IMR-90 (cell line): ENCODE measurements around the gene SLC5A1.

Experiments used
- CEBPB ChIP-seq: IDR thresholded peaks from 2 replicates; pipeline ENCODE4 v1.6.1; 2012; ENCODE audit warnings: low read depth, low read length, improper control_type of control experiment
- CHD1 ChIP-seq: IDR thresholded peaks from 2 replicates; pipeline ENCODE4 v1.6.1; 2012; ENCODE audit warnings: low read depth, low read length, improper control_type of control experiment
- ELK1 ChIP-seq: fragments of 150-350 bp; IDR thresholded peaks from 2 replicates; pipeline ENCODE4 v1.6.1; 2016; ENCODE audit warnings: low read depth, mild to moderate bottlenecking, low read length, moderate library complexity, borderline replicate concordance
- FOS ChIP-seq: fragments of 150-350 bp; IDR thresholded peaks from 2 replicates; pipeline ENCODE4 v1.6.1; 2016; ENCODE audit warnings: low read depth, low read length
- MAFK ChIP-seq: IDR thresholded peaks from 2 replicates; pipeline ENCODE4 v1.6.1; 2012; ENCODE audit warnings: low read depth, low read length, improper control_type of control experiment
- MAZ ChIP-seq: IDR thresholded peaks from 2 replicates; pipeline ENCODE4 v1.6.1; 2012; ENCODE audit warnings: low read depth, mild to moderate bottlenecking, low read length, improper control_type of control experiment, moderate library complexity, borderline replicate concordance
- MXI1 ChIP-seq: IDR thresholded peaks from 2 replicates; pipeline ENCODE4 v1.6.1; 2012; ENCODE audit warnings: low read depth, mild to moderate bottlenecking, low read length, moderate library complexity, borderline replicate concordance
- POLR2A ChIP-seq: IDR thresholded peaks from 2 replicates; pipeline ENCODE4 v1.6.1; 2012; ENCODE audit warnings: mild to moderate bottlenecking, low read depth, low read length
- RAD21 ChIP-seq: IDR thresholded peaks from 2 replicates; pipeline ENCODE4 v1.6.1; 2012; ENCODE audit warnings: low read length, improper control_type of control experiment
- RCOR1 ChIP-seq: IDR thresholded peaks from 2 replicates; pipeline ENCODE4 v1.6.1; 2012; ENCODE audit warnings: mild to moderate bottlenecking, low read length, improper control_type of control experiment; ENCODE audit not compliant: insufficient replicate concordance
- RFX5 ChIP-seq: IDR thresholded peaks from 2 replicates; pipeline ENCODE4 v1.8.0; 2012; ENCODE audit warnings: low read depth, mild to moderate bottlenecking, low read length, moderate library complexity
- SMC3 ChIP-seq: fragments of 150-350 bp; IDR thresholded peaks from 2 replicates; pipeline ENCODE4 v1.6.1; 2016; ENCODE audit warnings: low read depth, mild to moderate bottlenecking, antibody characterized with exemption, low read length, moderate library complexity
- TF ChIP-seq, protein P1 (sequence below): conservative IDR thresholded peaks from 2 replicates; pipeline ENCODE4 v1.5.1; 2012; ENCODE audit warnings: mild to moderate bottlenecking, low read depth, low read length, improper control_type of control experiment
- TF ChIP-seq, protein P2 (sequence below): fragments of 150-350 bp; IDR thresholded peaks from 2 replicates; pipeline ENCODE4 v1.6.1; 2017; ENCODE audit warnings: mild to moderate bottlenecking, antibody characterized with exemption, low read length, low read depth

DNA sequence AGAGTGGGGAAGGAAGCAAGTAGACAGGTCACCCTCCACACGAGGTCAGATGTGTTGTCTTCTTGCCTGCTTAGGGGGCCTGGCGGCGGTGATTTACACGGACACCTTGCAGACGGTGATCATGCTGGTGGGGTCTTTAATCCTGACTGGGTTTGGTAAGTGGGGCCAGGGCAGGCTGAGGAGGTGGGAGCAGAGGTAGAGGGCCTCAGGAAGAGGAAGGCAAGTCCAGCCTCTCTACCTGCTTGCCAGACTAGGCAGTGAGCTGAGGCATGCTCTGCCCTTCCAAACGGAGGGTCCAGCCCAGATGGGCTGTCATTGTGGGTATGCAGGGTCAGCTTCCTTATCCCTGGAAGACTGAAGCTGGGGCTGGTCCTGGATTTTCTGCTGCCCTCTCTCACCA, 39.9 kb downstream of the SLC5A1 start:
- TF ChIP-seq MAFK, result no peak
- TF ChIP-seq CHD1, result no peak
- TF ChIP-seq, protein P1, sequence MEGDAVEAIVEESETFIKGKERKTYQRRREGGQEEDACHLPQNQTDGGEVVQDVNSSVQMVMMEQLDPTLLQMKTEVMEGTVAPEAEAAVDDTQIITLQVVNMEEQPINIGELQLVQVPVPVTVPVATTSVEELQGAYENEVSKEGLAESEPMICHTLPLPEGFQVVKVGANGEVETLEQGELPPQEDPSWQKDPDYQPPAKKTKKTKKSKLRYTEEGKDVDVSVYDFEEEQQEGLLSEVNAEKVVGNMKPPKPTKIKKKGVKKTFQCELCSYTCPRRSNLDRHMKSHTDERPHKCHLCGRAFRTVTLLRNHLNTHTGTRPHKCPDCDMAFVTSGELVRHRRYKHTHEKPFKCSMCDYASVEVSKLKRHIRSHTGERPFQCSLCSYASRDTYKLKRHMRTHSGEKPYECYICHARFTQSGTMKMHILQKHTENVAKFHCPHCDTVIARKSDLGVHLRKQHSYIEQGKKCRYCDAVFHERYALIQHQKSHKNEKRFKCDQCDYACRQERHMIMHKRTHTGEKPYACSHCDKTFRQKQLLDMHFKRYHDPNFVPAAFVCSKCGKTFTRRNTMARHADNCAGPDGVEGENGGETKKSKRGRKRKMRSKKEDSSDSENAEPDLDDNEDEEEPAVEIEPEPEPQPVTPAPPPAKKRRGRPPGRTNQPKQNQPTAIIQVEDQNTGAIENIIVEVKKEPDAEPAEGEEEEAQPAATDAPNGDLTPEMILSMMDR, result no peak
- no peak for TF ChIP-seq ELK1
- no peak for TF ChIP-seq POLR2A
- TF ChIP-seq RFX5, result no peak
- no peak for TF ChIP-seq MXI1
- TF ChIP-seq FOS, result no peak
- TF ChIP-seq, protein P2, sequence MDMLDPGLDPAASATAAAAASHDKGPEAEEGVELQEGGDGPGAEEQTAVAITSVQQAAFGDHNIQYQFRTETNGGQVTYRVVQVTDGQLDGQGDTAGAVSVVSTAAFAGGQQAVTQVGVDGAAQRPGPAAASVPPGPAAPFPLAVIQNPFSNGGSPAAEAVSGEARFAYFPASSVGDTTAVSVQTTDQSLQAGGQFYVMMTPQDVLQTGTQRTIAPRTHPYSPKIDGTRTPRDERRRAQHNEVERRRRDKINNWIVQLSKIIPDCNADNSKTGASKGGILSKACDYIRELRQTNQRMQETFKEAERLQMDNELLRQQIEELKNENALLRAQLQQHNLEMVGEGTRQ, result no peak
- no peak for TF ChIP-seq RAD21
- no peak for TF ChIP-seq RCOR1
- no peak for TF ChIP-seq CEBPB
- TF ChIP-seq MAZ, result no peak
- no peak for TF ChIP-seq SMC3
